SK-N-MC (cell line): ENCODE results near the gene ITGB1.
A peak's percentile ranks its signal among the peaks of the same experiment; 100 is the strongest.
"Not testable (repeated sequence)": the region's sequence is repeated elsewhere in the genome, so short reads cannot be mapped to it uniquely, and the experiment has no call there.

ENCODE experiments used
- DNase-seq: peaks from one replicate; pipeline ENCODE4 v3.0.0-alpha.2; 2011; ENCODE audit warnings: low read depth, low spot score
- H3K27ac ChIP-seq: fragments of 200-600 bp; sonication (generic); 2 replicates; pipeline ENCODE4 v1.5.1; 2016; ENCODE audit warnings: mixed run types
- H3K36me3 ChIP-seq: fragments of 200-600 bp; sonication (generic); 2 replicates; pipeline ENCODE4 v1.6.1; 2017; ENCODE audit warnings: antibody characterized with exemption, low read length, mixed read lengths; ENCODE audit not compliant: insufficient read depth
- H3K4me3 ChIP-seq: fragments of 200-600 bp; sonication (generic); 2 replicates; pipeline ENCODE4 v1.5.1; 2016
- H3K9ac ChIP-seq: fragments of 200-600 bp; sonication (generic); 2 replicates; pipeline ENCODE4 v1.8.0; 2017; ENCODE audit warnings: mixed run types, mixed read lengths; ENCODE audit not compliant: insufficient read length
- H3K9me3 ChIP-seq: fragments of 200-600 bp; sonication (generic); 2 replicates; pipeline ENCODE4 v1.6.1; 2017; ENCODE audit warnings: low read depth, mild to moderate bottlenecking, antibody characterized with exemption, low read length, moderate library complexity, mixed read lengths
- EZH2 ChIP-seq: fragments of 200-600 bp; sonication (generic); IDR thresholded peaks from one replicate; pipeline ENCODE4 v1.6.1; 2017; ENCODE audit warnings: antibody characterized with exemption
- FOXP2 ChIP-seq: optimal IDR thresholded peaks from 2 replicates; pipeline ENCODE3; 2011; ENCODE audit warnings: mild to moderate bottlenecking, moderate library complexity; ENCODE audit not compliant: insufficient read depth; ENCODE audit errors: extremely low read length, control extremely low read depth
- POLR2AphosphoS5 ChIP-seq: IDR thresholded peaks from 2 replicates; pipeline ENCODE4 v1.6.1; 2012; ENCODE audit warnings: mild to moderate bottlenecking, low read depth, low read length, borderline replicate concordance

ITGB1 gene

GRCh38 chr10:32958085-32959005 lies at the start of gene ITGB1:
Gene ITGB1 (minus strand): TSS chr10:32958230. CDS start chr10:32935558, 22,672 bp downstream.
- H3K9ac ChIP-seq = peak within 1 kb of the TSS; percentile 98
- H3K4me3 ChIP-seq = peak within 1 kb of the TSS; percentile 88
- TF ChIP-seq EZH2 (no peak), POLR2AphosphoS5 (peak; percentile 79)
- H3K27ac ChIP-seq = peak within 1 kb of the TSS; percentile 94
- DNase-seq = no peak
- H3K36me3 ChIP-seq = no peaks in the 10 kb centered on the region
- no peaks in the 10 kb centered on the region for H3K9me3 ChIP-seq

- no peak for DNase-seq
- Histone ChIP-seq H3K36me3 (no peaks in the 10 kb centered on the region), H3K27ac (0 out of 2 replicates have a peak overlapping the region, but pooled peaks have one; percentile 26), H3K9me3 (no peaks in the 10 kb centered on the region), H3K9ac (no peak overlapping the region), H3K4me3 (no peak overlapping the region)
- no peak for TF ChIP-seq POLR2AphosphoS5
- TF ChIP-seq EZH2 = no peak
- TF ChIP-seq FOXP2 = no peak
Measured at GRCh38 chr10:33006342-33006887, 48.4 kb upstream of the ITGB1 start.

- Histone ChIP-seq H3K27ac (peak overlapping the region; percentile 26; the same call in 1 of the 2 replicates), H3K36me3 (no peaks in the 10 kb centered on the region), H3K4me3 (peak overlapping the region; percentile 73), H3K9ac (no peak overlapping the region), H3K9me3 (no peaks in the 10 kb centered on the region)
- no peak for DNase-seq
- TF ChIP-seq FOXP2 (no peak), EZH2 (no peak), POLR2AphosphoS5 (no peak)
Measured at GRCh38 chr10:33005322-33006301, 47.6 kb upstream of the ITGB1 start.

GRCh38 chr10:33001908-33002492 lies 44.0 kb upstream of the ITGB1 start:
- H3K9ac ChIP-seq = no peak overlapping the region
- DNase-seq = no peak
- TF ChIP-seq EZH2 (no peak), FOXP2 (no peak), POLR2AphosphoS5 (no peak)
- H3K4me3 ChIP-seq = no peak overlapping the region
- no peaks in the 10 kb centered on the region for H3K36me3 ChIP-seq
- H3K9me3 ChIP-seq = no peaks in the 10 kb centered on the region
- no peak overlapping the region for H3K27ac ChIP-seq

GRCh38 chr10:32998060-32998581 lies 40.1 kb upstream of the ITGB1 start:
- H3K9ac ChIP-seq, H3K9me3 ChIP-seq, H3K4me3 ChIP-seq, H3K27ac ChIP-seq, DNase-seq, H3K36me3 ChIP-seq: not testable (repeated sequence)

GRCh38 chr10:32995751-32996150 lies 37.7 kb upstream of the ITGB1 start:
- no peak overlapping the region for H3K27ac ChIP-seq
- DNase-seq = no peak
- H3K9me3 ChIP-seq = no peaks in the 10 kb centered on the region

GRCh38 chr10:32995066-32995622 lies 37.1 kb upstream of the ITGB1 start:
- Histone ChIP-seq H3K4me3 (no peak overlapping the region), H3K9me3 (no peaks in the 10 kb centered on the region), H3K36me3 (no peaks in the 10 kb centered on the region), H3K9ac (no peak overlapping the region), H3K27ac (no peak overlapping the region)
- TF ChIP-seq FOXP2 = no peak
- TF ChIP-seq POLR2AphosphoS5 = no peak
- no peak for TF ChIP-seq EZH2
- no peak for DNase-seq

More at GRCh38 chr10:32995751-32996150, 37.7 kb upstream of the ITGB1 start:
- Histone ChIP-seq H3K4me3 (no peak overlapping the region), H3K36me3 (no peaks in the 10 kb centered on the region), H3K9ac (no peak overlapping the region)
- TF ChIP-seq FOXP2 (no peak), POLR2AphosphoS5 (no peak)

GRCh38 chr10:32994632-32995031 lies 36.6 kb upstream of the ITGB1 start:
- not testable (repeated sequence) for H3K4me3 ChIP-seq, H3K9me3 ChIP-seq, H3K9ac ChIP-seq, DNase-seq, H3K36me3 ChIP-seq, H3K27ac ChIP-seq

- not testable (repeated sequence) for H3K27ac ChIP-seq, H3K9me3 ChIP-seq, H3K9ac ChIP-seq, DNase-seq, H3K36me3 ChIP-seq, H3K4me3 ChIP-seq
Measured at GRCh38 chr10:32992310-32992709, 34.3 kb upstream of the ITGB1 start.
